Nephron progenitor cell (in vitro differentiated cells): Measurements from ENCODE around the gene CPED1.

Experiments
- DNase-seq: peaks from one replicate; pipeline ENCODE4 v3.0.0; 2021
- H3K27ac Mint-ChIP-seq: 2 replicates; pipeline ENCODE4 v1.8.0; 2021; ENCODE audit warnings: mild to moderate bottlenecking, moderate library complexity, mixed read lengths
- H3K27me3 Mint-ChIP-seq: 2 replicates; pipeline ENCODE4 v1.8.0; 2021; ENCODE audit warnings: mild to moderate bottlenecking, low read depth, mixed read lengths; ENCODE audit not compliant: poor library complexity
- H3K36me3 Mint-ChIP-seq: 2 replicates; pipeline ENCODE4 v1.8.0; 2021; ENCODE audit warnings: low read depth, mixed read lengths
- H3K4me1 Mint-ChIP-seq: 2 replicates; pipeline ENCODE4 v1.8.0; 2021; ENCODE audit warnings: mixed read lengths
- H3K4me3 Mint-ChIP-seq: 2 replicates; pipeline ENCODE4 v1.8.0; 2021; ENCODE audit warnings: mild to moderate bottlenecking, moderate library complexity, mixed read lengths
- H3K9me3 Mint-ChIP-seq: 2 replicates; pipeline ENCODE4 v1.8.0; 2021; ENCODE audit warnings: mild to moderate bottlenecking, moderate library complexity, mixed read lengths
- CTCF ChIP-seq: fragments of 200-600 bp; sonication (generic); IDR thresholded peaks from 2 replicates; pipeline ENCODE4 v1.5.0; 2021; ENCODE audit warnings: antibody characterized with exemption

CPED1 gene

GRCh38 chr7:121294448-121294992, 306.0 kb downstream of the CPED1 start:
- H3K27me3 Mint-ChIP-seq, result no peaks in the 10 kb centered on the region

GRCh38 chr7:121297843-121298242, 309.3 kb downstream of the CPED1 start:
- H3K9me3 Mint-ChIP-seq, result no peaks in the 10 kb centered on the region
- H3K4me3 Mint-ChIP-seq, result no peak overlapping the region
- no peak for TF ChIP-seq CTCF
- H3K27ac Mint-ChIP-seq, result no peak overlapping the region
- H3K36me3 Mint-ChIP-seq, result no peaks in the 10 kb centered on the region
- no peaks in the 10 kb centered on the region for H3K4me1 Mint-ChIP-seq
- no peaks in the 10 kb centered on the region for H3K27me3 Mint-ChIP-seq
- no peak for DNase-seq

More at GRCh38 chr7:121294448-121294992, 306.0 kb downstream of the CPED1 start:
- H3K9me3 Mint-ChIP-seq, result peaks cover 19% of the 10 kb centered on the region
- no peaks in the 10 kb centered on the region for H3K4me1 Mint-ChIP-seq
- H3K36me3 Mint-ChIP-seq, result no peaks in the 10 kb centered on the region
- DNase-seq, result no peak
- no peak for TF ChIP-seq CTCF
- no peak overlapping the region for H3K4me3 Mint-ChIP-seq
- H3K27ac Mint-ChIP-seq, result no peak overlapping the region

- no peak for TF ChIP-seq CTCF
Observed at GRCh38 chr7:121298831-121299239, 310.3 kb downstream of the CPED1 start.

GRCh38 chr7:121300685-121301420, 312.3 kb downstream of the CPED1 start:
- no peaks in the 10 kb centered on the region for H3K27me3 Mint-ChIP-seq
- TF ChIP-seq CTCF, result no peak
- no peaks in the 10 kb centered on the region for H3K9me3 Mint-ChIP-seq
- H3K27ac Mint-ChIP-seq, result no peak overlapping the region
- no peaks in the 10 kb centered on the region for H3K4me1 Mint-ChIP-seq
- H3K4me3 Mint-ChIP-seq, result no peak overlapping the region
- H3K36me3 Mint-ChIP-seq, result no peaks in the 10 kb centered on the region
- DNase-seq, result no peak

More at GRCh38 chr7:121298831-121299239, 310.3 kb downstream of the CPED1 start:
- Mint-ChIP-seq H3K27ac (no peak overlapping the region), H3K36me3 (no peaks in the 10 kb centered on the region), H3K9me3 (no peaks in the 10 kb centered on the region), H3K27me3 (no peaks in the 10 kb centered on the region), H3K4me3 (no peak overlapping the region), H3K4me1 (no peaks in the 10 kb centered on the region)
- DNase-seq, result no peak

GRCh38 chr7:121301446-121302213, 313.1 kb downstream of the CPED1 start:
- H3K36me3 Mint-ChIP-seq, result no peaks in the 10 kb centered on the region
- no peaks in the 10 kb centered on the region for H3K27me3 Mint-ChIP-seq
- H3K27ac Mint-ChIP-seq, result no peak overlapping the region
- no peaks in the 10 kb centered on the region for H3K4me1 Mint-ChIP-seq
- no peak for DNase-seq
- no peaks in the 10 kb centered on the region for H3K9me3 Mint-ChIP-seq
- H3K4me3 Mint-ChIP-seq, result no peak overlapping the region
- TF ChIP-seq CTCF, result no peak
